IPS-NIHi11 (cell line): ENCODE results near the gene HDAC4.

Source experiments
- DNase-seq: peaks from one replicate; pipeline ENCODE4 v3.0.0; 2012; ENCODE audit warnings: mixed read lengths, low spot score

Gene HDAC4

DNA sequence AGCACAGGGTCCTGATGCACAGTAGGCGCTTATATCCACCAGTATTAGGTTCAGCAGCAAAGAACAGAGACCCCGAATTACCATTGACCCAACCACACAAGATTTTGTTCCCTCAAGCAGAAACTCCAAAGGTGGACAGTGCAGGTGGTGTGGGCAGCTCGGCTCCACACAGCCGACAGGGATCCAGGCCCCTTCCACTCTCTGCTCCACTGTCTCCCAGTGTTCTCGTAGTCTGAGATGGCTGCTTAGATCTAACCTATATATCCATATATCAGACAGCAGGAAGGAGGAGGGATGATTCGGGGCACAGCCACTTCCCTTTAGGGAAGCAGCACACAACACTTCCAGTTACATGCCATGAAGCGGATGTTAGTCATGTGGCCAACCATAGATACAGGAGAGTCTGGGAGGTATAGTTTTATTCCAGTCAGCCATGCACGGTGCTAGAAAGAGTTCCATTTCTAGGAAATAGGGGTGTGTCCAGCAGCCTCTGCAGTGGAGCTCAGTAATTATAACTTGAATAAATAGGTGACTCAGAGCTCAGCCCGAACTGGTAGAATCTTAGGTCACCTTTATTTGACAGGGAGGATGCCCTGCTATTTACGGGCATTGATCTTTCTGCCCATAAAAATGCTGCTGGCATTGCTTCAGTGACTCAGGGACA, 394.1 kb downstream of the HDAC4 start:
- no peak for DNase-seq

DNA sequence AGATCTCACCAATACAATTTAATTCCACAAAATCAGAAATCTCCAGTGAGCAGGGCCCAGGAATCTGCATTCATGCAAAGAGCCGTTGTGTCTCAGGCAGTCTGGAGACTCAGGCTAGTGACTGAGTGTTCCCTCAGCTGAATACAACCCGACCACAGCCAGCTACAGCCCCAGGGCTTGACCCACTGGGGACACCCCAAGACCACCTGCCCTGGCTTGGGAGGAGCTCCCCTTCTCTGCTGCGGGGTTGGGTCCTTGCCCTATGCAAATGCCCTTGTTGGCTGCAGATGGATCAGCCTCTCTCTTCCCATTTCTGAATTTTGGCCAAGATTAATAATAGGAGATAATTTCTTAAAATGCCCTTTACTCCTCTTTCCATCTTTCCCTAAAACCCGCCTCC, 395.2 kb downstream of the HDAC4 start:
- no peak for DNase-seq

DNA sequence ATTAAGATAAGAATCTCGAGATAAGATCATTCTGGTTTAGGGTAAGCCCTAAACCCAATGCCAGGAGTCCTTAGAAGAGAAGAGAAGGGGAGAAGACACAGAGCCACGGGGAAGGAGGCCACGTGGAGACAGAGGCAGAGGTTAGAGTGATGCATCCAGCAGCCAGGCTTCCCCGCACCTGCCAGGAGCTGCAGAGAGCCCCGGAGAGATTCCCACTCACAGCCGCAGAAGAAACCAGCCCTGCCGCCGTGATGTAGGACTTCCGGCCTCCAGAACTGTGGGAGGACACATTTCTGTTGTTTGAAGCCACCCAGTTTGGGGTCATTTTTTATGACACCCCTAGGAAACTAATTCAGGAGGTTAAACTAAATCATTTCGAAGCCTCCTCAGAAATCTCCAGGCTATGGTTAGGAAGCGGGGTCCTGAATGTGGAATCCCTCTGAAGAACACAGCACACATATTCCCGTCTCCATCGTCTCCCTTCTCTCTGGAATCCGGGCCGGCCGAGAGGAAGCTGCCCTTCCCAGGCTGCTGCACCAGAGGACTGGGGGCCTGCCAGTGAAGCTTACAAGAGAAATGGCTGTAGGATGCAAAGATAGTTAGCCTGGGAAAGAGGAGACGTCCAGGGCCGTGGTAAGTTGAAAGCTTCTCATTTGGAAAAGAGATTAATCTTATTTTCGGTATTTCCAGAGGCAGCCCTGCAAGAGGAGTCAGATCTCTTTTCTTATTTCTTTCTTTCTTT, 396.4 kb downstream of the HDAC4 start:
- DNase-seq, result no peak

DNA sequence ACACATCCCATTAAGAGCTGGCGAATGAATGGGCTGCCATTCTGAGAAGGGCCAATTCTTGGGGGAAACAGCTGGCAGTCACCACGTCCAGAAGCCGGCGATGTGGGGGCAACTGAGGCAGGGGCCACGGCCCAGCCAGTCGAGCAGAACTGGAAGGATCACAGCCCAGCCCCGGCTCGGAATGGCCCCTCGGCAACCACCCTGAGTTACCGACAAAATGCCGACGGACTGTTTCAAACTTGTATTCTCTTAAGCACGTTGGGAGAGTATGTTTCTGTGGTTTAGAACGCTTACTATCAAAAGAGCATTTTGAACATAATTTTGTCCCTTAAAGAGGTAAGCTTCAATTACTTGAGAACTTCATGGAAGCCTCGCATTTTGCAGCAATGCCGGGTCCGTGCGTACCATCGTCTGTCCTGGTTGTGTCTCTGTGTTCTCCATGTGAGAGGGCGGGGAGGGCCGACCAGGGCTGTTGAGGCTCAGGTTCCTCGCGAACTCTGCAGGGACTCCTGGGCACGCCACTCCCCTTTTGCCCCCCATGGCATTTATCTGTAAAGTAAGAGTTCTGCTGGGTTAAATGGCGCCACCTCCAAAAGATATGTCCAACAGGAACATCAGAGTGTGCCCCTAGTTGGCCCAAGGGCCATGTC, 397.1 kb downstream of the HDAC4 start:
- DNase-seq, result no peak

GRCh38 chr2:239002954-239003623, 397.7 kb downstream of the HDAC4 start:
- DNase-seq, result no peak

- DNase-seq, result no peak
Measured at GRCh38 chr2:239002591-239002953, 398.2 kb downstream of the HDAC4 start.

GRCh38 chr2:239001794-239002193, 399.0 kb downstream of the HDAC4 start:
- DNase-seq, result no peak

- no peak for DNase-seq
Measured at GRCh38 chr2:239000500-239001073, 400.2 kb downstream of the HDAC4 start.

GRCh38 chr2:239000089-239000488, 400.7 kb downstream of the HDAC4 start:
- no peak for DNase-seq

GRCh38 chr2:238999291-238999741, 401.5 kb downstream of the HDAC4 start:
- no peak for DNase-seq

DNA sequence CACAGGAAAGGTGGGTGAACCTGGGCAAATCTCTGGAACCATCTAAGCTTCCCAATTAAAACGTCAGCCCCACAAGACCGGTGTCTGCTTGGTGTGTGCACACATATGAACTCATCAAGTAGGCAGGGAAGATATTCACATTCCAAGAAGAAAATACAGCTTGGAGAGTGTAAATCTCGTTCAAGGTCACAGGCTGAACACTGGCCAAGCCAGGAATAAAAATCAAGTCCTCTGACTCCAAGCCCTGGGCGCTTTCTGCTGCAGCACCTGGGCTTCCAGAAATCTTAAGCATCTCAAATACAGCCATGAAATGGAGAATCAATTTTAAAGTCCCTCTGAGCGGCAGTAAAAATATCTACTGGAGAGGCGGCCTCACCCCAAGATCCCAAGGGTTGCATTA, 402.0 kb downstream of the HDAC4 start:
- no peak for DNase-seq
